C4-2B (cell line): ENCODE data around the gene RNF135.

ENCODE experiments used
- CTCF ChIP-seq: fragments of 450-650 bp; conservative IDR thresholded peaks from 2 replicates; pipeline ENCODE4 v1.5.1; 2017; ENCODE audit warnings: mild to moderate bottlenecking
- ZFX ChIP-seq: fragments of 450-650 bp; IDR thresholded peaks from 2 replicates; pipeline ENCODE4 v1.6.1; 2017

- TF ChIP-seq CTCF = no peak
- no peak for TF ChIP-seq ZFX
Observed at GRCh38 chr17:30990458-30990857, 19.6 kb downstream of the RNF135 start.
